SK-N-MC (cell line): ENCODE results near the gene WFDC6.
"Not testable (repeated sequence)": the region's sequence is repeated elsewhere in the genome, so short reads cannot be mapped to it uniquely, and the experiment has no call there.

Experiments
- EZH2 ChIP-seq: fragments of 200-600 bp; sonication (generic); IDR thresholded peaks from one replicate; pipeline ENCODE4 v1.6.1; 2017; ENCODE audit warnings: antibody characterized with exemption
- FOXP2 ChIP-seq: optimal IDR thresholded peaks from 2 replicates; pipeline ENCODE3; 2011; ENCODE audit warnings: mild to moderate bottlenecking, moderate library complexity; ENCODE audit not compliant: insufficient read depth; ENCODE audit errors: extremely low read length, control extremely low read depth
- POLR2AphosphoS5 ChIP-seq: IDR thresholded peaks from 2 replicates; pipeline ENCODE4 v1.6.1; 2012; ENCODE audit warnings: mild to moderate bottlenecking, low read depth, low read length, borderline replicate concordance

DNA sequence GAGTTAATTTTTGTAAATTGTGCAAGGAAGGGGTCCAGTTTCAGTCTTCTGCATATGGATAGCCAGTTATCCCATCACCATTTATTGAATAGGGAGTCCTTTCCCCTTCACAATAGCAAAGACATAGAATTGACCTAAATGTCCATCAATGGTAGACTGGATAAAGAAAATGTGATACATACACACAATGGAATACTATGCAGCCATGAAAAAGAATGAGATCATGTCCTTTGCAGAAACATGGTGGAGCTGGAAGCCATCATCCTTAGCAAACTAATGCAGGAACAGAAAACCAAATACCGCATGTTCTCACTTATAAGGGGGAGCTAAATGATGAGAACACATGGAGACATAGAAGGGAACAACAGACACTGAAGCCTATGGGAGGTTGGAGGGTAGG, 30.4 kb upstream of the WFDC6 start:
- TF ChIP-seq POLR2AphosphoS5, EZH2, FOXP2: not testable (repeated sequence)
